ENCODE results near the gene SKP2. TPM values are rescaled to one million over a fixed set of nuclear protein-coding genes. Genes with fewer than 3 reads are reported as not detected.
A peak's percentile ranks its signal among the peaks of the same experiment; 100 is the strongest.

The SKP2 gene
- total and polyA plus RNA-seq, 4 donors, result 4.6 to 28.2 (median 15.4) TPM

DNA sequence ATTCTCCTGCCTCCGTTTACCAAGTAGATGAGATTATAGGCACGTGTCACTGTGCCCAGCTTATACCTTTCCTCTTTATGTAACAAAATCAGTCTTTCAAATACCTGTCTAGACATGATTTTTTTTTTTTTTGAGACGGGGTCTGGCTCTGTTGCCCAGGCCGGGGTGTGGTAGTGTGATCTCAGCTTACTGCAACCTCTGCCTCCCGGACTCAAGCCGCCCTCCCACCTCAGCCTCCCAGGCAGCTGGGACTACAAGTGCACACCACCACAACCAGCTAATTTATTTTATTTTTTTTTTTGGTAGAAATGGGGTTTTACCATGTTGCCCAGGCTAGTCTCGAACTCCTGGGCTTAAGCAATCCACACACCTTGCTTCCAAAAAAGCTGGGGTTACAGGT is 76.6 kb downstream of the SKP2 start:
- H3K36me3 ChIP-seq (ENCODE audit: control insufficient read depth in 4 of 4, insufficient read depth in 3 of 4, low read depth in 1 of 4, low read length in 3 of 4), result peaks cover 0 to 26% (median 17%) of the 10 kb centered on the region in 4 donors
- H3K27ac ChIP-seq (ENCODE audit: low read depth in 1 of 2, low read length in 2 of 2), result peak overlapping the region in 1 of 2 donors; percentile 8
- H3K4me3 ChIP-seq (ENCODE audit: low read depth in 1 of 3, low read length in 3 of 3), result no peak overlapping the region
- WGBS, result 95% methylated on average over 7 of the region's 7 CpGs
- H3K27me3 ChIP-seq (ENCODE audit: control insufficient read depth in 4 of 4, insufficient read depth in 4 of 4, low read length in 3 of 4), result no peaks in the 10 kb centered on the region
- TF ChIP-seq RAD21 (IDR thresholded peaks at IDR 0.05) (no peak), HNF4G (IDR thresholded peaks at IDR 0.05) (no peak), RXRA (IDR thresholded peaks at IDR 0.05) (no peak), HNF4A (conservative IDR thresholded peaks at IDR 0.05) (no peak), SP1 (IDR thresholded peaks at IDR 0.05) (no peak), GABPA (IDR thresholded peaks at IDR 0.05 in 1 of 2, conservative IDR thresholded peaks at IDR 0.05 in 1 of 2) (no peak), JUND (IDR thresholded peaks at IDR 0.05) (no peak), FOXA1 (IDR thresholded peaks at IDR 0.05) (no peak), TAF1 (conservative IDR thresholded peaks at IDR 0.05) (no peak), YY1 (IDR thresholded peaks at IDR 0.05) (no peak), EGR1 (IDR thresholded peaks at IDR 0.05; ENCODE audit: low read depth in 2 of 2) (no peak), NR2F2 (IDR thresholded peaks at IDR 0.05) (no peak), FOXA2 (IDR thresholded peaks at IDR 0.05) (no peak)
- TF ChIP-seq, protein P1, sequence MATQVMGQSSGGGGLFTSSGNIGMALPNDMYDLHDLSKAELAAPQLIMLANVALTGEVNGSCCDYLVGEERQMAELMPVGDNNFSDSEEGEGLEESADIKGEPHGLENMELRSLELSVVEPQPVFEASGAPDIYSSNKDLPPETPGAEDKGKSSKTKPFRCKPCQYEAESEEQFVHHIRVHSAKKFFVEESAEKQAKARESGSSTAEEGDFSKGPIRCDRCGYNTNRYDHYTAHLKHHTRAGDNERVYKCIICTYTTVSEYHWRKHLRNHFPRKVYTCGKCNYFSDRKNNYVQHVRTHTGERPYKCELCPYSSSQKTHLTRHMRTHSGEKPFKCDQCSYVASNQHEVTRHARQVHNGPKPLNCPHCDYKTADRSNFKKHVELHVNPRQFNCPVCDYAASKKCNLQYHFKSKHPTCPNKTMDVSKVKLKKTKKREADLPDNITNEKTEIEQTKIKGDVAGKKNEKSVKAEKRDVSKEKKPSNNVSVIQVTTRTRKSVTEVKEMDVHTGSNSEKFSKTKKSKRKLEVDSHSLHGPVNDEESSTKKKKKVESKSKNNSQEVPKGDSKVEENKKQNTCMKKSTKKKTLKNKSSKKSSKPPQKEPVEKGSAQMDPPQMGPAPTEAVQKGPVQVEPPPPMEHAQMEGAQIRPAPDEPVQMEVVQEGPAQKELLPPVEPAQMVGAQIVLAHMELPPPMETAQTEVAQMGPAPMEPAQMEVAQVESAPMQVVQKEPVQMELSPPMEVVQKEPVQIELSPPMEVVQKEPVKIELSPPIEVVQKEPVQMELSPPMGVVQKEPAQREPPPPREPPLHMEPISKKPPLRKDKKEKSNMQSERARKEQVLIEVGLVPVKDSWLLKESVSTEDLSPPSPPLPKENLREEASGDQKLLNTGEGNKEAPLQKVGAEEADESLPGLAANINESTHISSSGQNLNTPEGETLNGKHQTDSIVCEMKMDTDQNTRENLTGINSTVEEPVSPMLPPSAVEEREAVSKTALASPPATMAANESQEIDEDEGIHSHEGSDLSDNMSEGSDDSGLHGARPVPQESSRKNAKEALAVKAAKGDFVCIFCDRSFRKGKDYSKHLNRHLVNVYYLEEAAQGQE (IDR thresholded peaks at IDR 0.05), result no peak
- TF ChIP-seq, protein P2, sequence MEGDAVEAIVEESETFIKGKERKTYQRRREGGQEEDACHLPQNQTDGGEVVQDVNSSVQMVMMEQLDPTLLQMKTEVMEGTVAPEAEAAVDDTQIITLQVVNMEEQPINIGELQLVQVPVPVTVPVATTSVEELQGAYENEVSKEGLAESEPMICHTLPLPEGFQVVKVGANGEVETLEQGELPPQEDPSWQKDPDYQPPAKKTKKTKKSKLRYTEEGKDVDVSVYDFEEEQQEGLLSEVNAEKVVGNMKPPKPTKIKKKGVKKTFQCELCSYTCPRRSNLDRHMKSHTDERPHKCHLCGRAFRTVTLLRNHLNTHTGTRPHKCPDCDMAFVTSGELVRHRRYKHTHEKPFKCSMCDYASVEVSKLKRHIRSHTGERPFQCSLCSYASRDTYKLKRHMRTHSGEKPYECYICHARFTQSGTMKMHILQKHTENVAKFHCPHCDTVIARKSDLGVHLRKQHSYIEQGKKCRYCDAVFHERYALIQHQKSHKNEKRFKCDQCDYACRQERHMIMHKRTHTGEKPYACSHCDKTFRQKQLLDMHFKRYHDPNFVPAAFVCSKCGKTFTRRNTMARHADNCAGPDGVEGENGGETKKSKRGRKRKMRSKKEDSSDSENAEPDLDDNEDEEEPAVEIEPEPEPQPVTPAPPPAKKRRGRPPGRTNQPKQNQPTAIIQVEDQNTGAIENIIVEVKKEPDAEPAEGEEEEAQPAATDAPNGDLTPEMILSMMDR (IDR thresholded peaks at IDR 0.05; ENCODE audit: low read depth, low read length, missing input control), result no peak
- TF ChIP-seq, protein P3, sequence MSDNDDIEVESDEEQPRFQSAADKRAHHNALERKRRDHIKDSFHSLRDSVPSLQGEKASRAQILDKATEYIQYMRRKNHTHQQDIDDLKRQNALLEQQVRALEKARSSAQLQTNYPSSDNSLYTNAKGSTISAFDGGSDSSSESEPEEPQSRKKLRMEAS (IDR thresholded peaks at IDR 0.05), result no peak
- TF ChIP-seq, protein P4, sequence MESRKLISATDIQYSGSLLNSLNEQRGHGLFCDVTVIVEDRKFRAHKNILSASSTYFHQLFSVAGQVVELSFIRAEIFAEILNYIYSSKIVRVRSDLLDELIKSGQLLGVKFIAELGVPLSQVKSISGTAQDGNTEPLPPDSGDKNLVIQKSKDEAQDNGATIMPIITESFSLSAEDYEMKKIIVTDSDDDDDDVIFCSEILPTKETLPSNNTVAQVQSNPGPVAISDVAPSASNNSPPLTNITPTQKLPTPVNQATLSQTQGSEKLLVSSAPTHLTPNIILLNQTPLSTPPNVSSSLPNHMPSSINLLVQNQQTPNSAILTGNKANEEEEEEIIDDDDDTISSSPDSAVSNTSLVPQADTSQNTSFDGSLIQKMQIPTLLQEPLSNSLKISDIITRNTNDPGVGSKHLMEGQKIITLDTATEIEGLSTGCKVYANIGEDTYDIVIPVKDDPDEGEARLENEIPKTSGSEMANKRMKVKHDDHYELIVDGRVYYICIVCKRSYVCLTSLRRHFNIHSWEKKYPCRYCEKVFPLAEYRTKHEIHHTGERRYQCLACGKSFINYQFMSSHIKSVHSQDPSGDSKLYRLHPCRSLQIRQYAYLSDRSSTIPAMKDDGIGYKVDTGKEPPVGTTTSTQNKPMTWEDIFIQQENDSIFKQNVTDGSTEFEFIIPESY (IDR thresholded peaks at IDR 0.05), result no peak
- TF ChIP-seq, protein P5, sequence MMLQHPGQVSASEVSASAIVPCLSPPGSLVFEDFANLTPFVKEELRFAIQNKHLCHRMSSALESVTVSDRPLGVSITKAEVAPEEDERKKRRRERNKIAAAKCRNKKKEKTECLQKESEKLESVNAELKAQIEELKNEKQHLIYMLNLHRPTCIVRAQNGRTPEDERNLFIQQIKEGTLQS (IDR thresholded peaks at IDR 0.05), result no peak
- DNase-seq (ENCODE audit: low spot score), result no peak
- H3K9ac ChIP-seq (ENCODE audit: low read depth in 1 of 2, low read length in 2 of 2), result no peak overlapping the region
- H3K9me3 ChIP-seq (ENCODE audit: control insufficient read depth in 4 of 4, low read length in 3 of 4), result no peaks in the 10 kb centered on the region
- peaks cover 0 to 12% (median 8%) of the 10 kb centered on the region in 4 donors for H3K4me1 ChIP-seq (ENCODE audit: control insufficient read depth in 4 of 4, insufficient read depth in 4 of 4, low read length in 3 of 4)
